HG03565 (cell line): ENCODE data around the gene ANTXR2.
A peak's percentile ranks its signal among the peaks of the same experiment; 100 is the strongest.
"Not testable (repeated sequence)": the region's sequence is repeated elsewhere in the genome, so short reads cannot be mapped to it uniquely, and the experiment has no call there.

Experiments used
- ATAC-seq: cut with Tn5 transposase; IDR thresholded peaks from one replicate; pipeline ENCODE4 v1.9.1; 2021; ENCODE audit warnings: mild to moderate bottlenecking, moderate library complexity; ENCODE audit not compliant: unreplicated experiment

Gene ANTXR2

DNA sequence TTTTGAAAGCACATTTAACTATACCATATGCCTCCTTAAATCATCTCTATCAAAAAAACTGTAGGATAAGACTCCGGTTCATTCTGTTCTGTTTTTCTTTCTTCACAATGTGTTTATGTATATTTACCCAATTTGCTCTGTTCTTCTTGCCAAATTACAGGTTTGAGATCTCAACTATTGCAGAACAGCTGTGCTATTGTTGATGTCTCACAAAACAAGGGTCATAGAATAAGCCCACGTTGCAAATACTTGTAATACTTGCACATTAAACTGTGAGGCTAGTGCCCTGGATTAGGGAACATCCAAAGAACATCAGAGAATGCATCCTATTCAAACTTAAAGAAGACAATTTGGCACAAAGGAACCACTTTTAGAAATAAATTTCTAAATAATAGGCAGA, 45.4 kb downstream of the ANTXR2 start:
- no peak for ATAC-seq

DNA sequence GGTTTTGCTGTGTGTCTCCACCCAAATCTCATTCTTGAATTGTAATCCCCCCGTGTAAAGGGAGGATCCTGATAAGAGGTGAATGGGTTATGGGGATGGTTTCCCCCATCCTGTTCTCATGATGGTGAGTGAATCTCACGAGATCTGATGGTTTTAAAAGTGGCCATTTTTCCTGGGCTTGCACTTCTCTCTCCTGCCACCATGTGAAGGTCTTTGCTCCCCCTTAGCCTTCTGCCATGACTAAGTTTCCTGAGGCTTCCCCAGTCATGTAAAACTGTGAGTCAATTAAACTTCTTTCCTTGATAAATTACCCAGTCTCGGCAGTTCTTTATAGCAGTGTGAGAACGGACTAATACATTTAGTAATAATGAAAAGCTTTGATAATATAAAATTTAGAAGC, 46.9 kb downstream of the ANTXR2 start:
- ATAC-seq, result no peak

GRCh38 chr4:80024335-80024734, 48.7 kb downstream of the ANTXR2 start:
- ATAC-seq, result no peak

DNA sequence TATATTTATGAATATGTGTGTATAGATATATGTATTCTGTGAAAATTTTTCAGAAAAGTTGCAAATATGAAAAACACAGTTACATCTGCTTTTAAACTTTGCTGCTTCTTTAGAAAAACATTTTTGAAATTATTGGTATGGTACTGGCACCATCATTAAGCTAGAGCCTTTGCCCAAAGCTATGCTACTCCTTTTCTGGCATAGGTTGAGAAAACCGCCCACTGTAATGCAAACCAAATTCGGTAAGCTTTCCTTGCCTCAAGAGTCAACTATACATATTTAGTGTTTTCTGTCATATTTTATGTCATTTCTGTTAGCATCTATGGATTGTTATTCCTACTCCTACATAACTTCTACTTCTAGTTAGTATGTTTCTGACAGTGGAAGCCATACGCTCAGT, 50.7 kb downstream of the ANTXR2 start:
- no peak for ATAC-seq

- ATAC-seq, result peak; percentile 60
Observed at GRCh38 chr4:80017125-80017854, 55.7 kb downstream of the ANTXR2 start.

- ATAC-seq, result no peak
Observed at GRCh38 chr4:80016506-80016905, 56.5 kb downstream of the ANTXR2 start.

- ATAC-seq, result no peak
Observed at GRCh38 chr4:80015407-80016189, 57.4 kb downstream of the ANTXR2 start.

DNA sequence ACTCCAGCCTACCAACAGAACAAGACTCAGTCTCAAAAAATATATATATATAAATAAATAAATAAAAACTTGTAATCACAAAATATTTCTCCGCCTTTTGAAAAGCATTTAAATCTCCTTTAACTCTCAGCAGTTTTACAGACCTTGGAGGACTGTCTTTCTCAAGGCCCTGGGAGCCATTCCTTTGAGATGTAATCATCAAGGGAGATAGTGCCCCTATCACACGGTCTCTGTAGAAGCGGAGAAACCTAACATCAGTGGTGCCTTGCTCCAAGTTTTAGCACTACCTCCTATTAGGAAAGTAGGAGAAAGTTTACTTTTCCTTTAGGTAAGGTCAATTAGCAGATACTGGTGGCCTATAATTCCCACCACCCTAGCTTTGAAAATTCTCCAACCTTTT, 58.5 kb downstream of the ANTXR2 start:
- no peak for ATAC-seq

GRCh38 chr4:80012291-80012690, 60.7 kb downstream of the ANTXR2 start:
- ATAC-seq, result no peak

- ATAC-seq, result no peak
Observed at GRCh38 chr4:80011636-80012236, 61.3 kb downstream of the ANTXR2 start.

GRCh38 chr4:80010316-80010715, 62.7 kb downstream of the ANTXR2 start:
- ATAC-seq, result no peak

- no peak for ATAC-seq
Observed at GRCh38 chr4:80009806-80010205, 63.2 kb downstream of the ANTXR2 start.

- no peak for ATAC-seq
Observed at GRCh38 chr4:80008971-80009370, 64.1 kb downstream of the ANTXR2 start.

GRCh38 chr4:80008351-80008750, 64.7 kb downstream of the ANTXR2 start:
- no peak for ATAC-seq

GRCh38 chr4:80007745-80008149, 65.3 kb downstream of the ANTXR2 start:
- ATAC-seq, result peak; percentile 95

DNA sequence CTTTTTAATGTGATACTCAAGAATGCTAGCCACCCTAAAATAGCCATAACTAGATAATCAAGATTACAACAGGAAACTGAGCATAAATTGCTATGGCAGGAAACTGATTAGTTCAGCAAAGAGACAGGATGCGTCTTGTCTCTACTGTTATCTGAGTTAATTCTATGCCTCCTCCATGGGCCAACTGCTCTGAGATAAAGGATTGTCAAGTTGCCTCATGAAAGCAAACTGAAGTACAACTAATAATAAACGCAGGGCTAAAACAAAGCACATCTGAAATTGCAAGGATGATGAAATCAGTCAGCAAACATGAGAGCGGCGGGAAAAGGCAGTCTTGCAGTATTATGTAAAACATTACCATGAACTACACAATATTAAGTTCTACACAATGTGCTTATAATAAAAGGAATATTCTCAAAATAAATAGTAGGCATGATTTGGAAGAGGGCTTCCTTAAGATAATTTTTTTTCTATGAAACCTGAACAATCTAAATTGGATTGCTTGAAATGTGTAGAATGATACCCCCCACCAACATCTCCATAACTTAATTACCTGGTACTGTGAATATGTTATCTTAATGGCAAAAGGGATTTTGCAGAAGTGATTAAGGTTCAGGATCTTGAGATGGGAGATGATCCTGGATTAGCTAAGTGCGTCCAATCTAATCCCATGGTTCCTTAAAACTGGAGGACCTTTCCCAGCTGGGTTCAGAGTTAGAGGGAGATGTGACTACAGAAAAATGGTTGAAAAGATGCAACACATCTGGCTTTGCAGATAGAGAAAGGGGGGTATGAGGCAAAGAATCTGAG, 65.9 kb downstream of the ANTXR2 start:
- ATAC-seq, result no peak

- no peak for ATAC-seq
Observed at GRCh38 chr4:80005863-80006262, 67.2 kb downstream of the ANTXR2 start.

GRCh38 chr4:80004319-80004718, 68.7 kb downstream of the ANTXR2 start:
- no peak for ATAC-seq

GRCh38 chr4:80002559-80002958, 70.5 kb downstream of the ANTXR2 start:
- ATAC-seq, result not testable (repeated sequence)

DNA sequence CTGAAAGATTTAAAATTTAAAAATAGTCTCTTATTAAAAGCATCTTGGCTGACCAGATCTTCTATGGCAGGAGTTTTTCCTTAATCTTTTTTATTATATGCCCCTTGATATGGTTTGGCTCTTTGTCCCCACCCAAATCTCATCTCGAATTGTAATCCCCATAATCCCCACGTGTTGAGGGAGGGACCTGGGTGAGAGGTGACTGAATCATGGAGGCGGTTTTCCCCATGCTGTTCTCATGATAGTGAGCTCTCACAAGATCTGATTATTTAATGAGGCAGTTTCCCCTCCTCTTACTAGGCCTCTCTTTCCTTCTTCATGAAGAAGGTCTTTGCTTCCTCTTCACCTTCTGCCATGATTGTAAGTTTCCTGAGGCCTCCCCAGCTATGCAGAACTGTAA, 74.0 kb downstream of the ANTXR2 start:
- not testable (repeated sequence) for ATAC-seq

DNA sequence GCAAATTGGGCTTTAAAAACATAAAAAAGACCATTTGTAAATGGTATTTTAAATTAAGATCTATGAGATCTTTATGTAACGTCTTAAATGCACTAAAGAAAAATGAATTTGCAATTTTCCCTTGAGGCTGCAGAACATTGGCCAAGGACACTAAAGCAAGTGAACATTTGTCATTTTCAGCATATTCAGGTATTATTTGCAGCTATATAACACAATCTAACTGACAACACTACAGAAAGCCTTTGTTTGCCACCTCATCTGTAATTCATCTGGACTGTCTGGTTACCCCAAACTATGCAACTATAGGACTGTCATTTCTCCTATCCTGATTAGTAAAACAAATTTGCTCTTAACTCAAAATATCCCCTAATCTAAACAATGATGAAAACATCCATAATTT, 74.8 kb downstream of the ANTXR2 start:
- ATAC-seq, result no peak
